Right lobe of liver (tissue), 6 donors: ENCODE results near the gene BLOC1S5. TPM values are rescaled to one million over a fixed set of nuclear protein-coding genes. Genes with fewer than 3 reads are reported as not detected.
"Not testable (repeated sequence)": the region's sequence is repeated elsewhere in the genome, so short reads cannot be mapped to it uniquely, and the experiment has no call there.

Source experiments
- ATAC-seq, 4 donors: fragments of 200-7000 bp; cut with Tn5 transposase; one replicate each; pipeline ENCODE4 v1.9.1; 2020; ENCODE audit warnings: mild to moderate bottlenecking in 4 of 4, moderate library complexity in 4 of 4
- DNase-seq, 3 donors: peaks; one replicate each; pipeline ENCODE4 v3.0.0-alpha.2; 2020
- H3K27ac ChIP-seq, 3 donors: fragments of 200-600 bp; one replicate each; pipeline ENCODE4 v1.8.0; 2022
- H3K27me3 ChIP-seq, 2 donors: fragments of 200-600 bp; one replicate each; pipeline ENCODE4 v1.8.0; 2022
- H3K36me3 ChIP-seq, 4 donors: fragments of 200-600 bp; sonication (generic) in 1 of 4; one replicate each; pipeline versions ENCODE4 v1.5.1 to v1.8.0; 2017 to 2022; ENCODE audit warnings: control low read depth in 1 of 4
- H3K4me1 ChIP-seq, 4 donors: fragments of 200-600 bp; sonication (generic) in 1 of 4; one replicate each; pipeline versions ENCODE4 v1.5.1 to v1.8.0; 2017 to 2022; ENCODE audit warnings: control low read depth in 1 of 4
- H3K4me3 ChIP-seq, 3 donors: fragments of 200-600 bp; one replicate each; pipeline ENCODE4 v1.8.0; 2022
- H3K9me3 ChIP-seq, 4 donors: fragments of 200-600 bp; sonication (generic) in 1 of 4; one replicate each; pipeline versions ENCODE4 v1.5.1 to v1.8.0; 2017 to 2022; ENCODE audit warnings: control low read depth in 1 of 4
- POLR2A ChIP-seq: fragments of 450-650 bp; IDR thresholded peaks from one replicate; pipeline ENCODE4 v1.6.1; 2017; ENCODE audit warnings: antibody characterized with exemption, mild to moderate bottlenecking
- WGBS: methylation state at CpG from one replicate; pipeline ENCODE4 v1.1.6; 2018; ENCODE audit warnings: low coverage, low lambda C conversion rate; ENCODE audit not compliant: insufficient coverage; ENCODE audit errors: missing lambda C conversion rate; 5-methylcytosine and 5-hydroxymethylcytosine counted together
- intact Hi-C, 2 donors: fragments of 100-400 bp; cut with DNase I; formaldehyde crosslinking; loops; one replicate each; pipeline versions ENCODE4 v1.11.2 to v1.14.1; 2022
- total RNA-seq, 6 experiments: library from RNA; depleted of rRNA in 2 of 6; stranded (reverse); fragments of >200 nt in 2 of 6; fragmentation: NEBNext Ultra II Directional in 3 of 6; extraction: Animal tissue kit (Norgen Biotek cat#: 25700) in 3 of 6; gene quantifications; one replicate each; pipeline versions ENCODE4 v1.1.0 to v1.2.4, GENCODE V29; 2016 to 2023
- TF ChIP-seq, protein P1 (sequence below), 4 donors: fragments of 200-600 bp in 3 of 4; fragments of 450-650 bp in 1 of 4; IDR thresholded peaks; one replicate each; pipeline versions ENCODE4 v1.5.1 to v1.8.0; 2016 to 2022; ENCODE audit warnings: antibody characterized with exemption in 4 of 4, mild to moderate bottlenecking in 2 of 4
- donor health status: DM: no; HTN: yes; CAD: no.
- donor health status: DM: no; HTN: no; CAD: no.
- donor health status: DM: no; HTN: no; CAD: no.
- donor health status: DM: no; HTN: yes; CAD: no.
- donor health status: DM: no; HTN: yes; CAD: no.

Gene BLOC1S5
- total RNA-seq, 6 experiments from 2014 or later, result 4.4 to 10.7 (median 7.4) TPM

DNA sequence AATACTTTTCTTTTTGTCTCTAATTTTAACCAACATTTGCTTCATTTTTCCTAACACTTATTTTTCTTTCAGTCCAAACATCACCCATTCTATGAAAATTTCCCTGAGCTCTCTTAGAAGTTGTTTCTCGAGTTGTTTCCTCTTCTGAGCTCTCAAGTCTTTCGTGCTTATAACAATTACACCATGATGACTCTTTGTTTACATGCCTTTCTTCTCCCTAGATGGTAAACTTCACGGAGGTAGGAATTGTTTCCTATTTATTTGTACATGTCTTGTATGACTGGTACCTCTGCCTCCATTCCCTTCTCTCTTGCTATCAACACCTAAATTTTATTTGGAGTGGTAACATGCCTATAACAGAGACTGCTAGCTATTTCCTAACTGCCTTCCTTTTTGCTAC, 6.4 kb downstream of the BLOC1S5 start:
- Histone ChIP-seq H3K36me3 (no peaks in the 10 kb centered on the region), H3K4me1 (no peaks in the 10 kb centered on the region), H3K9me3 (no peaks in the 10 kb centered on the region), H3K27ac (no peak overlapping the region), H3K4me3 (no peak overlapping the region), H3K27me3 (no peaks in the 10 kb centered on the region)
- 79% methylated on average over 3 of the region's 3 CpGs for WGBS
- intact Hi-C loops, result no loop called here
- ATAC-seq (no peak), DNase-seq (no peak)
- TF ChIP-seq, protein P1, sequence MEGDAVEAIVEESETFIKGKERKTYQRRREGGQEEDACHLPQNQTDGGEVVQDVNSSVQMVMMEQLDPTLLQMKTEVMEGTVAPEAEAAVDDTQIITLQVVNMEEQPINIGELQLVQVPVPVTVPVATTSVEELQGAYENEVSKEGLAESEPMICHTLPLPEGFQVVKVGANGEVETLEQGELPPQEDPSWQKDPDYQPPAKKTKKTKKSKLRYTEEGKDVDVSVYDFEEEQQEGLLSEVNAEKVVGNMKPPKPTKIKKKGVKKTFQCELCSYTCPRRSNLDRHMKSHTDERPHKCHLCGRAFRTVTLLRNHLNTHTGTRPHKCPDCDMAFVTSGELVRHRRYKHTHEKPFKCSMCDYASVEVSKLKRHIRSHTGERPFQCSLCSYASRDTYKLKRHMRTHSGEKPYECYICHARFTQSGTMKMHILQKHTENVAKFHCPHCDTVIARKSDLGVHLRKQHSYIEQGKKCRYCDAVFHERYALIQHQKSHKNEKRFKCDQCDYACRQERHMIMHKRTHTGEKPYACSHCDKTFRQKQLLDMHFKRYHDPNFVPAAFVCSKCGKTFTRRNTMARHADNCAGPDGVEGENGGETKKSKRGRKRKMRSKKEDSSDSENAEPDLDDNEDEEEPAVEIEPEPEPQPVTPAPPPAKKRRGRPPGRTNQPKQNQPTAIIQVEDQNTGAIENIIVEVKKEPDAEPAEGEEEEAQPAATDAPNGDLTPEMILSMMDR (IDR thresholded peaks at IDR 0.05), result no peak
- TF ChIP-seq POLR2A, result no peak

DNA sequence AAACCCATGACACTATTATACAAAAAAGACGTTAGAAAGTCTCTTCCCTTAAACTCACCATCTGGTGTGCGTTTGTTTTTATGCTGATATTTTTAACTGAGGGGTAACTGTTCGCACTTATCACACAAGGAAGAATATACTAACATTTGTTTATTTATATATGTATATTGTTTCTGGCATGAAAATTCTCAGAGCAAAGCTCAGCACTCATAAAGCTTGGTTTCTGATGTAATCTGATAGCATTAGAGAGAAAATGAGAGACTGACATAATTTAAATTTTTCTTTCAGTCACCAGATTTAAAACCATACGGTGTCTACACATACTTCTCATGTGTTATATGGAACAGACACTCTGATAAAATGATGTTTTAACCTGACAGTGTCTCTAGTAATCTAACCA, 6.9 kb downstream of the BLOC1S5 start:
- TF ChIP-seq, protein P1 (IDR thresholded peaks at IDR 0.05), result no peak
- no peak for TF ChIP-seq POLR2A
- H3K36me3 ChIP-seq, result no peaks in the 10 kb centered on the region
- no peaks in the 10 kb centered on the region for H3K9me3 ChIP-seq
- H3K27me3 ChIP-seq, result no peaks in the 10 kb centered on the region
- 90% methylated on average over 4 of the region's 4 CpGs for WGBS
- no peak overlapping the region for H3K27ac ChIP-seq
- no peaks in the 10 kb centered on the region for H3K4me1 ChIP-seq
- no peak for DNase-seq
- intact Hi-C loops, result no loop called here
- H3K4me3 ChIP-seq, result no peak overlapping the region
- ATAC-seq, result no peak

DNA sequence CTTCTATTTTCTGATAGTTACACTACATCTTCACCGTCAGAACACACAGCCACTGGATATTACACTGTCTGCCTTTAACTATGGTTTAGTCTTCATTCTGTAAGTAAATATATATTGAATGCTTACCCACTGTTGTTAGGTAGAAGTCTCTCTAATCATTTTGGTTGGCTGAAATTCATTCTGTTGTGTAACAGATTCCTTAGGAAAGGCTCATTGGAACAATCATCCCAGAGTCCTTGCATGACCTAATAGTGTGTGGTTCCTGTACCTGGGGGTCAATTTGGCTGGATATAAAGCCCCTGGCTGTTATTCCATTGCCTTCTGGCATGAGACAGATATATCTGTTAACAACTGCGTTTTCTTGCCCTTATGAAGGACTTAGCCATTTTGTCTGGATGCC, 9.9 kb downstream of the BLOC1S5 start:
- TF ChIP-seq POLR2A, result no peak
- TF ChIP-seq, protein P1 (IDR thresholded peaks at IDR 0.05), result no peak
- H3K27me3 ChIP-seq, result no peaks in the 10 kb centered on the region
- H3K4me3 ChIP-seq, result no peak overlapping the region
- DNase-seq (no peak), ATAC-seq (no peak)
- H3K27ac ChIP-seq, result no peak overlapping the region
- no peaks in the 10 kb centered on the region for H3K9me3 ChIP-seq
- intact Hi-C loops, result no loop called here
- H3K4me1 ChIP-seq, result no peaks in the 10 kb centered on the region
- 85% methylated on average over 2 of the region's 2 CpGs for WGBS
- no peaks in the 10 kb centered on the region for H3K36me3 ChIP-seq

DNA sequence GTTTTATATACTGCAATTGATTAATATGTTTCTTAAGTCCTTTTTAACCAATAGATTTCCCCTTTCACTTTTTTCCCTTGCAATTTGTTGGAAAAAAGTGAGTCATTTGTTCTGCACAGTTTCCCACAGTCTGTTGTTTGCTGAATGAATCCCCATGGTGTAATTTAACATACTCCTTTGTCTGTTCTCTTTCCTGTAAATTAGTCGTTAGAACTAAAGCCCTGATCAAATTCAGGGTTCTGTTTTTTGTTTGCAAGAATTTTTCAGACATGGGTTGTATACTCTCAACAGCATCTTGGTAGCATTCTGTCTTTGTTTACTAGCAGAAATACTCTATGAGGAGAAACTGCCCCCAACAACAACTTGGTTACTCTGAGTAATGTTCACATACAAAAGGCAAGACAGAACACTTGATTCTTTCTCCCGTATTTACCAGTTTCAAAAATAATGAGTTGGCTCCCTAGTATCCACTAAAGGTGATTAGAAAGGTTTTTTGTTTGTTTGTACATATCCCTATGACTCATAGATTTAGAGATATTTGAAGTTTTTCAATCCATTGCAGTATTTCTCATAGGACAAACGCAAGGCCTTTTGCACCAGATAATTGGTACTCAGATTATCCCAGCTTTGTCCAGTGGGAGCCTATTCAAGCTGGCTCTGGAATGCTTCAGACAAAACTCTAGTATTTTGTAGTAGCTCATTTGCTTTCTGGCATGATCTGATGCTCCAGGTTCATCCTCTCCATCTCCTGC, 16.5 kb downstream of the BLOC1S5 start:
- no peaks in the 10 kb centered on the region for H3K36me3 ChIP-seq
- peak in 1 of 4 donors; percentile 73 for ATAC-seq
- H3K4me3 ChIP-seq, result no peak overlapping the region
- no peak overlapping the region for H3K27ac ChIP-seq
- TF ChIP-seq POLR2A, result no peak
- TF ChIP-seq, protein P1 (IDR thresholded peaks at IDR 0.05), result no peak
- no peaks in the 10 kb centered on the region for H3K9me3 ChIP-seq
- no peak for DNase-seq
- no peaks in the 10 kb centered on the region for H3K27me3 ChIP-seq
- intact Hi-C loops, result no loop called here
- 83% methylated on average over 3 of the region's 3 CpGs for WGBS
- H3K4me1 ChIP-seq, result no peaks in the 10 kb centered on the region

DNA sequence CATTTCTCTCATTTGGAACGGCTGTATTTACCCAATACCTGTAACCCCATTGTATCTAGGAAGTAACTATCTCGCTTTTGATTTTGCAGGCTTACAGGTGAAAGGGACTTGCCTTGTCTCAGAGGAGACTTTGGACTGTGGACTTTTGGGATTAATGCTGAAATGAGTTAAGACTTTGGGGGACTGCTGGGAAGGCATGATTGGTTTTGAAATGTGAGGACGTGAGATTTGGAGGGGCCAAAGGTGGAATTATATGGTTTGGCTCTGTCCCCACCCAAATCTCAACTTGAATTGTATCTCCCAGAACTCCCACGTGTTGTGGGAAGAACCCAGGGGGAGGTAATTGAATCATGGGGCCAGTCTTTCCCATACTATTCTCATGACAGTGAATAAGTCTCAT, 18.4 kb downstream of the BLOC1S5 start:
- H3K9me3 ChIP-seq, H3K27me3 ChIP-seq, H3K4me1 ChIP-seq, intact Hi-C loops, H3K4me3 ChIP-seq, ATAC-seq, H3K36me3 ChIP-seq, H3K27ac ChIP-seq, DNase-seq: not testable (repeated sequence)
- 74% methylated on average over 3 of the region's 4 CpGs for WGBS
